ENCODE results near the gene RPS6KA6. TPM values are rescaled to one million over a fixed set of nuclear protein-coding genes. Genes with fewer than 3 reads are reported as not detected.

RPS6KA6 gene
- total RNA-seq, 1 donor, result 4.0 TPM

DNA sequence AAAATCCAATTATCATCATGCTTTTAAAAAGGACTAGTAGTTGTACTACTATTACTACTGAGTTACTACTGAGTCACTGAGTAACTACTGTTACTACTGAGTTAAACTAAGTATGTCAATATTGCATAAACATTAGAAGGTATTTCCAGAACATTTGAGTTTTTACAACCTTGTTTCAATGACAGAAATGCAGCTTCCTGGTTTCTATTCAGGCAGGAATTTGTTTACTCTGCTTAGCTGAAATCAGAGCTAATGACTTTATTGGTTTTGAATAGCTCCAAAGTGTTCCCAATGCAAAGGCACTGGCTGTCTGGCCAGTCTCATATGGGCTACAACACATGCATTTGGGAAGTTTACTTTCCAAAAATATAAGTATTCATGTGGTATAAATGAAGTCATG lies 12.0 kb downstream of the RPS6KA6 start:
- Histone ChIP-seq H3K27ac (ENCODE audit: low read depth, low read length) (peak overlapping the region; percentile 48), H3K4me1 (ENCODE audit: insufficient read depth, low read length) (peaks cover 10% of the 10 kb centered on the region), H3K36me3 (ENCODE audit: insufficient read depth, low read length) (no peaks in the 10 kb centered on the region), H3K4me3 (ENCODE audit: insufficient read depth, low read length) (no peak overlapping the region), H2AFZ (ENCODE audit: low read length) (no peak overlapping the region), H3K4me2 (ENCODE audit: insufficient read depth, low read length) (no peak overlapping the region), H4K20me1 (ENCODE audit: insufficient read depth, low read length) (no peaks in the 10 kb centered on the region), H3K9me3 (ENCODE audit: low read depth, low read length) (no peaks in the 10 kb centered on the region), H3K27me3 (ENCODE audit: insufficient read depth, low read length) (no peaks in the 10 kb centered on the region), H3K79me2 (ENCODE audit: insufficient read depth, low read length) (no peaks in the 10 kb centered on the region)
- no peak for DNase-seq (ENCODE audit: insufficient read length, low spot score, missing footprints)
- TF ChIP-seq, protein P1, sequence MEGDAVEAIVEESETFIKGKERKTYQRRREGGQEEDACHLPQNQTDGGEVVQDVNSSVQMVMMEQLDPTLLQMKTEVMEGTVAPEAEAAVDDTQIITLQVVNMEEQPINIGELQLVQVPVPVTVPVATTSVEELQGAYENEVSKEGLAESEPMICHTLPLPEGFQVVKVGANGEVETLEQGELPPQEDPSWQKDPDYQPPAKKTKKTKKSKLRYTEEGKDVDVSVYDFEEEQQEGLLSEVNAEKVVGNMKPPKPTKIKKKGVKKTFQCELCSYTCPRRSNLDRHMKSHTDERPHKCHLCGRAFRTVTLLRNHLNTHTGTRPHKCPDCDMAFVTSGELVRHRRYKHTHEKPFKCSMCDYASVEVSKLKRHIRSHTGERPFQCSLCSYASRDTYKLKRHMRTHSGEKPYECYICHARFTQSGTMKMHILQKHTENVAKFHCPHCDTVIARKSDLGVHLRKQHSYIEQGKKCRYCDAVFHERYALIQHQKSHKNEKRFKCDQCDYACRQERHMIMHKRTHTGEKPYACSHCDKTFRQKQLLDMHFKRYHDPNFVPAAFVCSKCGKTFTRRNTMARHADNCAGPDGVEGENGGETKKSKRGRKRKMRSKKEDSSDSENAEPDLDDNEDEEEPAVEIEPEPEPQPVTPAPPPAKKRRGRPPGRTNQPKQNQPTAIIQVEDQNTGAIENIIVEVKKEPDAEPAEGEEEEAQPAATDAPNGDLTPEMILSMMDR (IDR thresholded peaks at IDR 0.05; ENCODE audit: extremely low read depth, low read depth, low read length), result no peak

DNA sequence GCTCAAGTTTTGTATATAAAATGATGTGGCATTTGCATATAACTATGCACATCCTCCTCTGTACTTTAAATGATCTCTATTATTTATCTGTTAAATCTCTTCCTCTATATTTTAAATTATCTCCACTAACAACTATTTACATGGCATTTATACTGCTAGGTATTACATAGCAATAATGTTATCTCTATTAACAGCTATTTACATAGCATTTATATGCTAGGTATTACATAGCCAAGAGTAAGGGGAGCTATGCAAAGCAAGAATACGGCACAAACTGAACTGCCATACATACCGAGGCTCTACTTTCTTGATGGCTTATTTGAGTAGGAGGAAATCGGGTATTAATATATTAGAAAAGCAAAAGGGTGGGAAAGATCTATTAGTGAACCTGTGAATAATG lies 12.7 kb downstream of the RPS6KA6 start:
- Histone ChIP-seq H3K4me3 (ENCODE audit: insufficient read depth, low read length) (no peak overlapping the region), H3K27me3 (ENCODE audit: insufficient read depth, low read length) (no peaks in the 10 kb centered on the region), H3K4me2 (ENCODE audit: insufficient read depth, low read length) (no peak overlapping the region), H3K27ac (ENCODE audit: low read depth, low read length) (peak overlapping the region; percentile 37), H3K79me2 (ENCODE audit: insufficient read depth, low read length) (no peaks in the 10 kb centered on the region), H2AFZ (ENCODE audit: low read length) (no peak overlapping the region), H3K4me1 (ENCODE audit: insufficient read depth, low read length) (peaks cover 10% of the 10 kb centered on the region), H3K36me3 (ENCODE audit: insufficient read depth, low read length) (no peaks in the 10 kb centered on the region), H3K9me3 (ENCODE audit: low read depth, low read length) (no peaks in the 10 kb centered on the region), H4K20me1 (ENCODE audit: insufficient read depth, low read length) (no peaks in the 10 kb centered on the region)
- TF ChIP-seq, protein P1 (IDR thresholded peaks at IDR 0.05; ENCODE audit: extremely low read depth, low read depth, low read length), result no peak
- DNase-seq (ENCODE audit: insufficient read length, low spot score, missing footprints), result no peak

DNA sequence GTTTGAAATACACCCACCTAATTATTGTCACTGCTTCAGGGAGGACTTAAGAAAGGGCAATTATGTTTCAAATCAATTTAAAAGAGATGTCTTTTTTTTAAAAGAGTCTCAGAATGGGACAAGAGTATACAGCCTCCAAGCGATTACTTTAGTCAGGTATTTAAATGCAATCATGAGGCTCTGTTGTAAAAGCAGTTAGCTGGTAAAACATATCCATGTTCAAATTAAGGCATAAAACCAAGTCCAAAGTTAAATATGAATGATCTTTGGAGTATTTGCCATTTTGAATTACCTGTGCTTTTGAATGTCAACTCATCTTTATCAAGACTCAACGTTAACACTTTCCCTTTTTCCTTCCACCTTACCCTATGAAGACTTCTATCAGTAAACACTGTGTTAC lies 13.7 kb downstream of the RPS6KA6 start:
- Histone ChIP-seq H3K27ac (ENCODE audit: low read depth, low read length) (no peak overlapping the region), H3K4me3 (ENCODE audit: insufficient read depth, low read length) (no peak overlapping the region), H3K36me3 (ENCODE audit: insufficient read depth, low read length) (no peaks in the 10 kb centered on the region), H3K9me3 (ENCODE audit: low read depth, low read length) (no peaks in the 10 kb centered on the region), H3K4me1 (ENCODE audit: insufficient read depth, low read length) (peaks cover 10% of the 10 kb centered on the region), H2AFZ (ENCODE audit: low read length) (no peak overlapping the region), H4K20me1 (ENCODE audit: insufficient read depth, low read length) (no peaks in the 10 kb centered on the region), H3K79me2 (ENCODE audit: insufficient read depth, low read length) (no peaks in the 10 kb centered on the region), H3K4me2 (ENCODE audit: insufficient read depth, low read length) (no peak overlapping the region), H3K27me3 (ENCODE audit: insufficient read depth, low read length) (no peaks in the 10 kb centered on the region)
- TF ChIP-seq, protein P1 (IDR thresholded peaks at IDR 0.05; ENCODE audit: extremely low read depth, low read depth, low read length), result no peak
- DNase-seq (ENCODE audit: insufficient read length, low spot score, missing footprints), result no peak

DNA sequence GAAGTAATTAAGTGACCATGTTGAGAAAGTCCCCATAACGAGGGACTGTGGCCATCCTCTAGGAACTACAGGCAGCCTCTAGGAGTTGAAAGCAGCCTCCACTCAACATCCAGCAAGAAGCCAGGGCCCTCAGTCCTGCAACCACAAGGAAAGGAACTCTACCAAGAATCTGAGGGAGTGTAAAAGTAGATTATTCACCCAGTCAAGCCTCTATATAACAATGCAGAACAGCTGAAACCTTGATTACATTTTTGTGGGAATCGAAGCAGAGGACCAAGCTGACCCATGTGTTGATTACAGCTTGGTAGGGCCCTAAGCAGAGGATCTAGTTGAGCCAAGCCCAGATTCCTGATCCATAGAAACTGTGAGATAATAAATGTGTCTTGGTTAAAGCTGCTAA lies 17.1 kb downstream of the RPS6KA6 start:
- Histone ChIP-seq H3K27ac (ENCODE audit: low read depth, low read length) (no peak overlapping the region), H3K4me3 (ENCODE audit: insufficient read depth, low read length) (no peak overlapping the region), H4K20me1 (ENCODE audit: insufficient read depth, low read length) (no peaks in the 10 kb centered on the region), H3K4me2 (ENCODE audit: insufficient read depth, low read length) (no peak overlapping the region), H3K79me2 (ENCODE audit: insufficient read depth, low read length) (no peaks in the 10 kb centered on the region), H3K27me3 (ENCODE audit: insufficient read depth, low read length) (no peaks in the 10 kb centered on the region), H3K4me1 (ENCODE audit: insufficient read depth, low read length) (peaks cover 15% of the 10 kb centered on the region), H3K9me3 (ENCODE audit: low read depth, low read length) (no peaks in the 10 kb centered on the region), H3K36me3 (ENCODE audit: insufficient read depth, low read length) (no peaks in the 10 kb centered on the region), H2AFZ (ENCODE audit: low read length) (no peak overlapping the region)
- DNase-seq (ENCODE audit: insufficient read length, low spot score, missing footprints), result no peak
- TF ChIP-seq, protein P1 (IDR thresholded peaks at IDR 0.05; ENCODE audit: extremely low read depth, low read depth, low read length), result no peak
